Measurements from ENCODE around the gene ZNF460.
A peak's percentile ranks its signal among the peaks of the same experiment; 100 is the strongest.
"Not testable (repeated sequence)": the region's sequence is repeated elsewhere in the genome, so short reads cannot be mapped to it uniquely, and the experiment has no call there.

ZNF460 gene

DNA sequence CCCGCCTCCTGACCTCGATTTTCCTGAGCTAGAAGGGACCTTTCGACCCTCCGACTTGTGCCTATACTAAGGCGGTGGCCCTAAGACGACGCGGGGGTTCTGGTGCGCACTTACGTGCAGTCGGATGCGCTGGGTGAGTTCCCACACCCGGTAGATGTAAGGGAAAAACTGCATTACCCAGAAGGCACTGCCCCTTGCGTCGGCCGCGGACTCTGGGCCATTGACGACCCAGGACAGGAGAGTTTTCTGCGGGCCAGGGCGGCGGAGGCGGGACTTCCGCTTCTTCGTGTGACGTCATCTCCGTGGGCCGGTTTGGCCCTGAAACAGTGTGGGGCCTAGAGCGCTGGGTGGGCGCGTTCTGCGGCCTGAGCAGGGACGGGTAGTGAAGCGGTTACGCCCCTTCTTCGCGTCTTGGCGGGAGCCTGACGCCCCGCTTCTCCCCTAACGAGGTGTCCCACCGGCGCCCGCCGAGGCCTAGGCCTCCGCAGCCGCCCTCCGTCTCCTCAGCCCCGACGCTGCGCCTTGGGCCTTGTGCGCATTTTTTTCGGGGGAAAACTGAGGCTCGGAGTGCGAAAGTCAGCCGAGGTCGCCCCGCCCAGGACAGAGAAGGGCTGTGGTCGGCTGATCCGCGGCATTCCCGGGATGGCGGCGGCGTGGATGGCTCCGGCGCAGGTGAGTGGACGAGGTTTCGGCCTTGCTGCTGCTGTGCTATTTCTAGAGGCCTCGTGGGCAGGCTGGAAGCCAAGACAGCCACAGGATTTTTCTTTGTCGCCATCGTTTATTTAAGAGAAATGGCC lies at the start of gene ZNF460:
Gene ZNF460, plus strand, starts transcription at position 321 of the 797 bp plus-strand sequence. Its CDS starts 322 bp downstream, at position 643.
- peak; percentile 98 for DNase-seq

DNA sequence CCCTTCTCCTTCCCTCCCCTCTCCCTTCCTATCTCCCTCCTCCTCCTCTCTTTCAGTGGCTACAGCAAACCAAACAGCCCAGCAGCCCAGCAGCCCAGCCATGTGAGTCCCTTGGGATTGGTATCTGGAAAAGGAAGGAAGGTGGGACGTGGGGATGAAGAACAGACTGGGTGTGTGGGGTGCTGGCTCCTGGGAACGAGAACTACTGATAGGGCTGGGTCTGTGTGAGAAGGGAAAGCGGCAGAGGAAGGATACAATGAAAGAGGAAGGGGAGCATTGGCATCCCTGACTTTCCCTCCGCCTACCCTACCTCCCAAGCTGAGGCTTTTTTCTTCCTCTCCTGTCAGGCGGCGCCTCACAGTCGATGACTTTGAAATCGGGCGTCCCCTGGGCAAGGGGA lies 48.6 kb upstream of the ZNF460 start:
- no peak for DNase-seq

DNA sequence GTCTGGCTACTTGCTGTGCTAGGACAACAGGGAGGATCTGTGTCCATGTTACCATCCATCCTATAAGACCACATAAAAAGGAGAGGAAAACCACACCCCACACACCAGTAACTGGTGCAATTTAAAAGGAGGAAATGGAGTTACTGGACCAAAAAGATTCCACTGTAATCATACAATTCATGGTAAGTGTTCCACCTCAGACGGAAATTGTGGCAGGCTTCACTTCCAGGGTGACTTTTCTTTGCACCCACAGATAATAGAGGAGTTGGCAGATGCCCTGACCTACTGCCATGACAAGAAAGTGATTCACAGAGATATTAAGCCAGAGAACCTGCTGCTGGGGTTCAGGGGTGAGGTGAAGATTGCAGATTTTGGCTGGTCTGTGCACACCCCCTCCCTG lies 47.1 kb upstream of the ZNF460 start:
- no peak for DNase-seq

DNA sequence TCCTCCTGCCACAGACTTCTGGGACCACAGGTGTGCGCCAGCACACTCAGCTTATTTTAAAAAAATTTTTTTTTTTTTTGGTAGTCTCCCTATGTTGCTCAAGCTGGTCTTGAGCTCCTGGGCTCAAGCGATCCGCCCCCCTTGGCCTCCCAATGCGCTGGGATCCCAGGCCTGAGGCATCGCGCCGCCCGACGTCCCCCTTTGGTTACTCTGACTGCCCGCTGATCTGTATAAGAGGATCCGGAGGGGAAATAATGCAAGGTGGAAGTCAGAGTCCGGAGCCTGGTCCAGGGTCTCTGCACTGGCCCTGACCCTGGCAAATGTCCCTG lies 40.3 kb upstream of the ZNF460 start:
- no peak for DNase-seq

DNA sequence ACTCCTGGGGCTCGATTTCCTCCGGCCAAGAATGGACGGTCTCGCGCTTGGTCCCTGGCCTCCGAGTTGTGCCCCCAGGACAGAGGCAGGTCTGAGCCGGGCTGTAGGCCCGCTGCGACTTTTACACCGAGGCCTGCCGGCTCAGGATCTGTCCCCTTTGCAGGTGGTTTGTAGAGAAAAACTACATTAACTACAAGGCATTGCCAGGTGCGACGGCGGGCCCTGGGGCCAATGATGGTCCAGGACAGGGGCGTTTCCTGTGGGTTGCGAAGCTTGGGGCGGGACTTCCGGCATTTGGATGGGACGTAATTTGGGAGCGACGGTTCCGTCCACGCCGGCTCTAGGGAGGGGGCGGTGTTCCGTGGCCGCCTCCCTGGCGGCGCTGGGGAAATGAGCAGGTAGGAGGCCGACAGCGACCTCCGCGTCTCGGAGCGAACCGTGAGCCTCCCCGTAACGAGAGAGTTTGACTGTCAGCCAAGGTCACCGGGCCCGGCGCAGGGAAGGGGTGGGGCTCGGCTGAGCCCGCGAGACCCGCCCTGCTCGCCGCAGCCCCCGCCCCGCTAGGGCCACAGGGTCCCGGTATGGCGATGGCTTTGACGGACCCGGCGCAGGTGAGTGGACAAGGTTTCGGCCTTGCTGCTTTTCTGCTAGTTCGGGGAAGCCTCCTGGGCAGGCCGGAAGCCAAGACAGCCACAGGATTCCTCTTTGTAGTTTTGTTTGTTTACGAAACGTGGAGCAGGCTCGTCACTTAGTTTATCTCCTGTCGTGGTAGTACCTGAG lies 39.8 kb upstream of the ZNF460 start, which contains the start of gene ZNF805:
Gene ZNF805, plus strand, starts transcription at position 322 of the 780 bp plus-strand sequence. Its CDS starts 260 bp downstream, at position 582.
- DNase-seq: peak; percentile 96

GRCh38 chr19:57241176-57241575 lies 39.1 kb upstream of the ZNF460 start:
- peak; percentile 6 for DNase-seq

DNA sequence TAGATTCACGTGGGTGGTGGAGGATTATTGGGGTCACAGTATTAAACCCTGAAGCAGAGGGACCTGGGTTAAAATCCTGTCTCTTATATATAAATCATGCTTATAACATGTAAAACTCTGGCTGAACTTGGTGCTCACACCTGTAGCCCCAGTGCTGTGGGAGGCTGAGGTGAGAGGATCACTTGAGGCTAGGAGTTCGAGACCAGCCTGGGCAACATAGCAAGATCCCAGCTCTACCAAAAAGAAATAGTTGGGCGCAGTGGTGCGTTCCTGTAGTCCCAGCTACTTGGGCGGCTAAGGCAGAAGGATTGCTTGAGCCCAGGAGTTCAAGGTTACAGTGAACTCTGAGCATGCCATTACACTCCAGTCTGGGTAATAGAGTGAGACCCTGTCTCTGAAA lies 37.5 kb upstream of the ZNF460 start:
- no peak for DNase-seq

GRCh38 chr19:57244513-57244912 lies 35.8 kb upstream of the ZNF460 start:
- DNase-seq: no peak

GRCh38 chr19:57245066-57245465 lies 35.2 kb upstream of the ZNF460 start:
- no peak for DNase-seq

DNA sequence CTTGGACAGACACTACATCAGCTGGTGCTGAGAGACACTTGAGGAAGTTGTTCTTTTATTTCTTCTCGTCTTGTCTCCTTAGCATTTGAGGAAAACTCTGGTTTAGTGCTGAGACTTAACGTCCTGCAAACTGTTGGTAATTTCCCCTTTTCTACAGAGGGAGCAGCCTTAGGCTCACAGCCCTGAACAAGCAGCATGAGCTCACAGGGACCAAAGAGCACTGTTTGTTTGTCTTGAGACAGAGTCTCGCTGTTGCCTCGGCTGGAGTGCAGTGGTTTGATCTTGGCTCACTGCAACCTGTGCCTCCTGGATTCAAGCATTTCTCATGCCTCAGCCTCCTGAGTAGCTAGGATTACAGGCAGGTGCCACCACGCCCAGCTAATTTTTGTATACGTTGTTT lies 34.3 kb upstream of the ZNF460 start:
- DNase-seq: no peak

- no peak for DNase-seq
Measured at GRCh38 chr19:57248646-57249045, 31.6 kb upstream of the ZNF460 start.

- no peak for DNase-seq
Measured at GRCh38 chr19:57249329-57249728, 31.0 kb upstream of the ZNF460 start.

- not testable (repeated sequence) for DNase-seq
Measured at GRCh38 chr19:57253767-57254166, 26.5 kb upstream of the ZNF460 start.

GRCh38 chr19:57262044-57262443 lies 18.2 kb upstream of the ZNF460 start:
- no peak for DNase-seq

DNA sequence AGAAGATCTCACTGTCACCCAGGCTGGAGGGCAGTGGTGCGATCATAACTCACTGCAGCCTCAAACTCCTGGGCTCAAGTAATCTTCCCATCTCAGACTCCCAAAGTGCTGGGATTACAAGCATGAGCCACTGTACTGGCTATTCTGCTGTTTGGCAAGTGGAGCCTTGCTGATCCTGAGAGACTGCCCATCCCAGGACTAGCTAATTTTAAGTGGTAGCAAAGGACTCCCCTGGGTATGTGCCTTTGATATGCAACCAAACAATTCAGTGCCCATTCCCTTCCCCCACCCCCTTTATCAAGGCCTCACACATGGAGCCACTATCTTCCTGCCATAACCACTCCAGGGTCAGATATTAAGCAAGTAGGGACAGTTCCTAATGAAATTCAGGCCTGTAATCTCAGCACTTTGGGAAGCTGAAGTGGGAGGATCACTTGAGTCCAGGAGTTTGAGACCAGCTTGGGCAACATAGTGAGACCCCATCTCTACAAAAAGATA lies 17.0 kb upstream of the ZNF460 start:
- no peak for DNase-seq

- no peak for DNase-seq
Measured at GRCh38 chr19:57267291-57267690, 13.0 kb upstream of the ZNF460 start.

DNA sequence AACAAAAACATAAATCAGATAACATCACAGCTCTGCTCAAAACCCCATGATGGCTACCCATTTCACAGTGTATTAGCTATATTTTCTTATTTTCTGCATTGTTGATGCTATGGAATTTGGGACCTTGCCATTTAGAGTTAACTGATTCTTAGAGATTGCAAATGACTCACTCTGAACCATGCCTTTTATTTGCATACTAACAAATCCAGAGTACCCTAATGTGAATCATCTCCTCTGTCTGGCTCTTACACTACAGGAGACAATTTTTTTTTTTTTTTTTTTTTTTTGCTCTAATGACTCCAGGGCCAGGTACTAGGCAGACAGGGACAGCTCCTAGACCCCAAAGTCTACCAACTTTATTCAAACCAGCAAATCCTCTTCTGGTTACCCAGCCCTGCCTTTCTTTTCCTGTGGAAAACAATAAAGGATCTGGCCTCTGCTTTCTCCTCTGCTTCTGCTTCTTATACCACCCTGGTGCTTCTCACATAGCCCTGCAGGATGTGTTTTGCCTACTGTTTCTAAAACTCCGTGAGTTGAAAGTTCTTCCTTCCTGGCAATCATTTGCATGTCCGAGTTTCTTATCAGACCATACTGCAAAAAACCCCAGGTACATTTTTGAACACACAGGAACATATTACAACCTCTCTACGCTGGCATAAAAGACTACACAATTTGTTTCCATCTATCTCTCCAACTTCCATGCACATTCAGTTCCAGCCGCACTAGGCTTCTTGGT lies 10.6 kb upstream of the ZNF460 start:
- DNase-seq: no peak

- no peak for DNase-seq
Measured at GRCh38 chr19:57271280-57271679, 9.0 kb upstream of the ZNF460 start.

DNA sequence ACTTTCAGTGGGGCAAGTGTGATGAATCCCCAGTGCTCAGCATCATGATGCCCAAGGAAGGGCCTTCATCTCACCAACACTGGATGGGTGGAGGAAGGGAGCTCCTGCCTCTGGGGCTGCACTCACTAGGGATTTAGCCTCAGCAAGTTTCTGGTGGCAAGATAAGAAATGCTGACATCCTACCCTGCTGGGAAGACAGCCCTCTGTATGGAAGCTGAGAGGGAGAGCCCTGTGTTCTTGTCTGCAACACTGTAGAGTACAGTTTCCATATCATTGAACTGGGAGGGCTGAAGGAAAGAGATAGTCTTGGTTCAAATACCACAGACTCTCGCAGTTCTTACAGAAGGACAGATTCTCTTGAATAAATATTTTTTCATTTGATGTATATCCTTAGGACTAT lies 7.3 kb upstream of the ZNF460 start:
- no peak for DNase-seq

DNA sequence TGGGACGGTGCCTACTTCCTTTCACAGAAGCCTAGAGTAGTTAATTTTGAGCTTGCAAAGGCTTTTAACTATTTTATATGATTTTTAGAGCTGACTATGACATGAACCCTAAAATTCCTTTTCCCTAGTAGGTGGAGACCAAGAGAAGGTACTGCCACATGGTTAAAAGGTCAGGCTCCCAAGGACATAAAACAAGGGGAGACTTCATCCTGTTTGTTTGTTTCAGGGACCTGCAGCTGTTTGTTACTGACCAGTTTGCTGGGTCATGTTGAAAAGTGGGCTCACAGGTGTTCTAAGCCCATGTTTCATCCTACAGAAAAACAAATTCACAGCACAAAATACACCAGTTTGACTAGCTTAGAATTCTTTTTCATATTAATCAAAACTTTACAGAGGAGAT lies 3.9 kb upstream of the ZNF460 start:
- DNase-seq: no peak

DNA sequence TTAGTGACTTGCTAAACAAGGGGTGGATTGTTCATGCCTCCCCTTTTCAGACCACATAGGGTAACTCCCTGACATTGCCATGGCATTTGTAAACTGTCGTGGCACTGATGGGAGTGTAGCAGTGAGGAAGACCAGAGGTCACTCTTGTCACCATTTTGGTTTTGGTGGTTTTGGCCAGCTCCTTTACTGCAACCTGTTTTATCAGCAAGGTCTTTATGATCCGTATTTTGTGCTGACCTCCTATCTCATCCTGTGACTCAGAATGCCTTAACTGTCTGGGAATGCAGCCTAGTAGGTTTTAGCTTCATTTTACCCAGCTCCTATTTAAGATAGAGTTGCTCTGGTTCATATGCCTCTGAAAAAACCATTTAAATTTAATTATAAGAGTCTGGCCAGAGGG lies 1.8 kb upstream of the ZNF460 start:
- not testable (repeated sequence) for DNase-seq

DNA sequence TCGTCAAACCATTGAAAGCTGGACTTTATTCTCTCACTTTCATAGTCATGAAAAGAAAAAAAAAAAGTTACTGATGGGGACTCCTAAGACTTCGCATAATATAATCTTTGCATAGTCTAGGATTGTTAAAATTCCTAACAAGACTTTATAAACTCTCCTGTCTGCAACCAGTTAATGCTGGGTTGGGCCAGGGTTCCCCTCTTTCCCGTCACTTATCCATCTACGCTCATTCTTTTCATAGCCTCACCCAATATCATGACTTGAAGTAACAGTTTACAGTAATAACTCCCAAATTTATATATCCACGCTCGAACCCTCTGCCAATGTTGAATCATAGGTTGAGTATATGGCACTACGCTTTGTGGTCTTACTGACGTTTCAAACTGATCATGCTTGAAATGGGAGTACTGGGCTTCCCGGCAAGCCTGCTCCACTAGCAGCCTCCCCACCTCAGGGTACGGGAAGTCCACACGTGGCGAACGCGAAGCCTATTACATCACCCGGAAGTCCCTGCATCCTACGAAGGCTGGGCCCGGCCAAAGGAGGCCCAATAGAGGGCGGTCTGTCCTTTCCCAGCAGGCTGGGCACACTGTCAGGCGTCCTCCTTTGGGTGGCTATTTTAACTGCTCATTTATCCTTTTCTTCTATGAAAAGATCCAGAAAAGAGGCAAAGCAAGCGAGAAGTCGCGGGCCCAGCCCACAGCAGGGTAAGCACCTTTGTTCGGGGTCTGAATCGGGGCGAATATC lies 694 bp upstream of the ZNF460 start:
- DNase-seq: peak; percentile 97

- peak; percentile 19 for DNase-seq
Measured at GRCh38 chr19:57280962-57281400, 696 bp downstream of the ZNF460 start.

Data from NCI-H82 (cell line).